GM21528 (cell line): ENCODE data around the gene SHMT1.
"Not testable (repeated sequence)": the region's sequence is repeated elsewhere in the genome, so short reads cannot be mapped to it uniquely, and the experiment has no call there.

Experiments used
- ATAC-seq: cut with Tn5 transposase; IDR thresholded peaks from one replicate; pipeline ENCODE4 v1.9.1; 2021; ENCODE audit warnings: mild to moderate bottlenecking, moderate library complexity; ENCODE audit not compliant: unreplicated experiment, low FRiP score

The SHMT1 gene

GRCh38 chr17:18303206-18303605, 60.1 kb downstream of the SHMT1 start:
- ATAC-seq = not testable (repeated sequence)

- ATAC-seq = no peak
Measured at GRCh38 chr17:18300725-18301480, 62.4 kb downstream of the SHMT1 start.

GRCh38 chr17:18298061-18298460, 65.3 kb downstream of the SHMT1 start:
- ATAC-seq = not testable (repeated sequence)

- ATAC-seq = no peak
Measured at GRCh38 chr17:18291718-18292540, 71.4 kb downstream of the SHMT1 start.

- no peak for ATAC-seq
Measured at GRCh38 chr17:18285296-18285695, 78.1 kb downstream of the SHMT1 start.

- no peak for ATAC-seq
Measured at GRCh38 chr17:18281788-18282187, 81.6 kb downstream of the SHMT1 start.

- no peak for ATAC-seq
Measured at GRCh38 chr17:18280766-18281371, 82.5 kb downstream of the SHMT1 start.

- ATAC-seq = no peak
Measured at GRCh38 chr17:18280249-18280648, 83.1 kb downstream of the SHMT1 start.

- no peak for ATAC-seq
Measured at GRCh38 chr17:18278867-18279266, 84.5 kb downstream of the SHMT1 start.
